ENCODE results near the gene ECHS1. TPM values are rescaled to one million over a fixed set of nuclear protein-coding genes. Genes with fewer than 3 reads are reported as not detected.

The ECHS1 gene
- total RNA-seq, 1 experiment from 2014 or later = 58.0 TPM

- no peak for ATAC-seq
- peaks cover 0 to 4% of the 10 kb centered on the region in 2 experiments; a peak in 2 of 4 replicates for H3K4me1 ChIP-seq (ENCODE audit: control insufficient read depth in 1 of 2, insufficient read depth in 2 of 2, low read length in 2 of 2)
- no peaks in the 10 kb centered on the region for H4K20me1 ChIP-seq (ENCODE audit: insufficient read depth)
- no peak for TF ChIP-seq CBX3 (IDR thresholded peaks at IDR 0.05; ENCODE audit: low read depth)
- no peak for TF ChIP-seq EGR1 (IDR thresholded peaks at IDR 0.05; ENCODE audit: low read depth)
- TF ChIP-seq TCF7L2 (IDR thresholded peaks at IDR 0.05; ENCODE audit: borderline replicate concordance, extremely low read depth, insufficient read depth, insufficient read length) = no peak
- TF ChIP-seq ZNF274 (IDR thresholded peaks at IDR 0.05; ENCODE audit: low read depth, low read length) = no peak
- no peak for TF ChIP-seq ELF1 (IDR thresholded peaks at IDR 0.05; ENCODE audit: borderline replicate concordance, low read depth)
- no peak for TF ChIP-seq EZH2phosphoT487 (IDR thresholded peaks at IDR 0.05; ENCODE audit: borderline replicate concordance)
- TF ChIP-seq POLR2A (IDR thresholded peaks at IDR 0.05; ENCODE audit: borderline replicate concordance, extremely low read depth, insufficient read depth, insufficient read length) = no peak
- no peak for TF ChIP-seq JUND (IDR thresholded peaks at IDR 0.05)
- TF ChIP-seq, protein P1, sequence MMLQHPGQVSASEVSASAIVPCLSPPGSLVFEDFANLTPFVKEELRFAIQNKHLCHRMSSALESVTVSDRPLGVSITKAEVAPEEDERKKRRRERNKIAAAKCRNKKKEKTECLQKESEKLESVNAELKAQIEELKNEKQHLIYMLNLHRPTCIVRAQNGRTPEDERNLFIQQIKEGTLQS (IDR thresholded peaks at IDR 0.05) = no peak
- no peak for TF ChIP-seq MAX (IDR thresholded peaks at IDR 0.05)
- TF ChIP-seq ZFX (IDR thresholded peaks at IDR 0.05) = no peak
- TF ChIP-seq, protein P2, sequence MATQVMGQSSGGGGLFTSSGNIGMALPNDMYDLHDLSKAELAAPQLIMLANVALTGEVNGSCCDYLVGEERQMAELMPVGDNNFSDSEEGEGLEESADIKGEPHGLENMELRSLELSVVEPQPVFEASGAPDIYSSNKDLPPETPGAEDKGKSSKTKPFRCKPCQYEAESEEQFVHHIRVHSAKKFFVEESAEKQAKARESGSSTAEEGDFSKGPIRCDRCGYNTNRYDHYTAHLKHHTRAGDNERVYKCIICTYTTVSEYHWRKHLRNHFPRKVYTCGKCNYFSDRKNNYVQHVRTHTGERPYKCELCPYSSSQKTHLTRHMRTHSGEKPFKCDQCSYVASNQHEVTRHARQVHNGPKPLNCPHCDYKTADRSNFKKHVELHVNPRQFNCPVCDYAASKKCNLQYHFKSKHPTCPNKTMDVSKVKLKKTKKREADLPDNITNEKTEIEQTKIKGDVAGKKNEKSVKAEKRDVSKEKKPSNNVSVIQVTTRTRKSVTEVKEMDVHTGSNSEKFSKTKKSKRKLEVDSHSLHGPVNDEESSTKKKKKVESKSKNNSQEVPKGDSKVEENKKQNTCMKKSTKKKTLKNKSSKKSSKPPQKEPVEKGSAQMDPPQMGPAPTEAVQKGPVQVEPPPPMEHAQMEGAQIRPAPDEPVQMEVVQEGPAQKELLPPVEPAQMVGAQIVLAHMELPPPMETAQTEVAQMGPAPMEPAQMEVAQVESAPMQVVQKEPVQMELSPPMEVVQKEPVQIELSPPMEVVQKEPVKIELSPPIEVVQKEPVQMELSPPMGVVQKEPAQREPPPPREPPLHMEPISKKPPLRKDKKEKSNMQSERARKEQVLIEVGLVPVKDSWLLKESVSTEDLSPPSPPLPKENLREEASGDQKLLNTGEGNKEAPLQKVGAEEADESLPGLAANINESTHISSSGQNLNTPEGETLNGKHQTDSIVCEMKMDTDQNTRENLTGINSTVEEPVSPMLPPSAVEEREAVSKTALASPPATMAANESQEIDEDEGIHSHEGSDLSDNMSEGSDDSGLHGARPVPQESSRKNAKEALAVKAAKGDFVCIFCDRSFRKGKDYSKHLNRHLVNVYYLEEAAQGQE (IDR thresholded peaks at IDR 0.05; ENCODE audit: low read depth) = no peak
- TF ChIP-seq, protein P3, sequence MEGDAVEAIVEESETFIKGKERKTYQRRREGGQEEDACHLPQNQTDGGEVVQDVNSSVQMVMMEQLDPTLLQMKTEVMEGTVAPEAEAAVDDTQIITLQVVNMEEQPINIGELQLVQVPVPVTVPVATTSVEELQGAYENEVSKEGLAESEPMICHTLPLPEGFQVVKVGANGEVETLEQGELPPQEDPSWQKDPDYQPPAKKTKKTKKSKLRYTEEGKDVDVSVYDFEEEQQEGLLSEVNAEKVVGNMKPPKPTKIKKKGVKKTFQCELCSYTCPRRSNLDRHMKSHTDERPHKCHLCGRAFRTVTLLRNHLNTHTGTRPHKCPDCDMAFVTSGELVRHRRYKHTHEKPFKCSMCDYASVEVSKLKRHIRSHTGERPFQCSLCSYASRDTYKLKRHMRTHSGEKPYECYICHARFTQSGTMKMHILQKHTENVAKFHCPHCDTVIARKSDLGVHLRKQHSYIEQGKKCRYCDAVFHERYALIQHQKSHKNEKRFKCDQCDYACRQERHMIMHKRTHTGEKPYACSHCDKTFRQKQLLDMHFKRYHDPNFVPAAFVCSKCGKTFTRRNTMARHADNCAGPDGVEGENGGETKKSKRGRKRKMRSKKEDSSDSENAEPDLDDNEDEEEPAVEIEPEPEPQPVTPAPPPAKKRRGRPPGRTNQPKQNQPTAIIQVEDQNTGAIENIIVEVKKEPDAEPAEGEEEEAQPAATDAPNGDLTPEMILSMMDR (IDR thresholded peaks at IDR 0.05 in 2 of 3, conservative IDR thresholded peaks at IDR 0.05 in 1 of 3; ENCODE audit: borderline replicate concordance in 1 of 3, insufficient read depth in 1 of 3, low read depth in 2 of 3, low read length in 2 of 3) = no peak
- no peak for TF ChIP-seq SRF (IDR thresholded peaks at IDR 0.05; ENCODE audit: low read depth)
- TF ChIP-seq RAD21 (IDR thresholded peaks at IDR 0.05; ENCODE audit: low read depth) = no peak
- TF ChIP-seq SP1 (IDR thresholded peaks at IDR 0.05; ENCODE audit: low read depth) = no peak
- TF ChIP-seq CEBPB (IDR thresholded peaks at IDR 0.05; ENCODE audit: low read depth) = no peak
- TF ChIP-seq YY1 (IDR thresholded peaks at IDR 0.05; ENCODE audit: extremely low read depth, insufficient replicate concordance, low read depth, low read length) = no peak
- TF ChIP-seq EZH2 (IDR thresholded peaks at IDR 0.05) = no peak
- TF ChIP-seq SIN3A (IDR thresholded peaks at IDR 0.05; ENCODE audit: low read depth) = no peak
- H3K9ac ChIP-seq (ENCODE audit: low read length) = no peak overlapping the region
- H3K36me3 ChIP-seq (ENCODE audit: control insufficient read depth in 1 of 2, insufficient read depth in 2 of 2, low read length in 2 of 2) = no peaks in the 10 kb centered on the region; a peak in 2 of 4 replicates
- no peak overlapping the region for H3K4me2 ChIP-seq (ENCODE audit: low read length)
- H3K27me3 ChIP-seq (ENCODE audit: insufficient read depth, low read length) = no peaks in the 10 kb centered on the region
- no peak overlapping the region for H3K4me3 ChIP-seq (replicated peaks in 1 of 2; ENCODE audit: low read depth in 1 of 2, low read length in 2 of 2)
- RAD21 ChIA-PET (ENCODE audit: low non-redundant PET in 1 of 2, low total read pairs in 2 of 2, uncharacterized antibody in 2 of 2, unreplicated experiment in 2 of 2) = no interaction called here
- TSS peak; percentile 35 for BruUV-seq (replicated peaks)
- no peak overlapping the region for H3K27ac ChIP-seq (ENCODE audit: low read depth, low read length)
- POLR2A ChIA-PET = interaction anchor here (1.1 kb wide), 1 partner anchor 13 kb away, joined by 3 read pairs; the partner anchor contains the start of gene FUOM
- DNase-seq (ENCODE audit: low read depth, low spot score) = no peak
- no peaks in the 10 kb centered on the region for H3K9me2 ChIP-seq (ENCODE audit: insufficient read depth)
- H2AFZ ChIP-seq (ENCODE audit: low read depth, low read length, poor library complexity, severe bottlenecking) = no peak overlapping the region
- no peaks in the 10 kb centered on the region for H3K9me3 ChIP-seq (ENCODE audit: control insufficient read depth in 1 of 2, insufficient read depth in 1 of 2, low read depth in 1 of 2, low read length in 2 of 2)
- 0 out of 2 replicates have a peak, but pooled peaks cover 4% of the 10 kb centered on the region for H3K79me2 ChIP-seq (ENCODE audit: insufficient read depth, low read length)
- intact Hi-C loops (cut with micrococcal nuclease) = no loop called here
- CTCF ChIA-PET = no interaction called here
Measured at GRCh38 chr10:133370030-133370786, 2.9 kb downstream of the ECHS1 start.
